K562 (cell line): ENCODE measurements around the gene KBTBD3. TPM values are rescaled to one million over a fixed set of nuclear protein-coding genes. Genes with fewer than 3 reads are reported as not detected.
A peak's percentile ranks its signal among the peaks of the same experiment; 100 is the strongest.
"Not testable (repeated sequence)": the region's sequence is repeated elsewhere in the genome, so short reads cannot be mapped to it uniquely, and the experiment has no call there.

Experiments
- ATAC-seq: fragments of 200-7000 bp; cut with Tn5 transposase; 3 replicates; pipeline ENCODE4 v1.9.1; 2020; ENCODE audit warnings: moderate library complexity
- BruUV-seq: library from RNA; stranded (reverse); fragments of 400-500 nt; replicated peaks from 2 replicates; lab custom pipeline; 2021; lab: Mats Ljungman, UMichigan
- CTCF ChIA-PET: fragments of 300-600 bp; formaldehyde crosslinking; extraction: SDS; loops from one replicate; lab custom pipeline; 2021; ENCODE audit warnings: low intra/inter-chr PET ratio; lab: Yijun Ruan, JAX
- POLR2A ChIA-PET: fragments of 300-600, 350-650 bp; sonication (Branson Sonifier 250); formaldehyde crosslinking; extraction: SDS; loops from one replicate; lab custom pipeline; 2021; ENCODE audit warnings: antibody characterized with exemption, inconsistent platforms; lab: Yijun Ruan, JAX
- DNase-seq, 4 experiments: peaks; one replicate each; pipeline versions ENCODE4 v3.0.0 to v3.0.0-alpha.2; 2011 to 2018; ENCODE audit warnings: low spot score in 3 of 4, mixed read lengths in 3 of 4; ENCODE audit errors: extremely low read depth in 1 of 4
- FAIRE-seq: peaks from 2 replicates; lab custom pipeline; 2011; peaks lifted over from hg19 to GRCh38; lab: Jason Lieb, UNC
- H2AFZ ChIP-seq: 2 replicates; pipeline ENCODE4 v1.6.0; 2011; ENCODE audit warnings: low read depth, low read length, control low read depth, inconsistent platforms
- H3K27ac ChIP-seq: fragments of 200-600 bp; 3 replicates; pipeline ENCODE4 v1.8.0; 2011; ENCODE audit warnings: low read depth, mild to moderate bottlenecking, control low read depth, inconsistent platforms, low read length, moderate library complexity, mixed read lengths; ENCODE audit errors: extremely low read depth
- H3K27me3 ChIP-seq, 2 experiments: fragments of 300-600 bp in 1 of 2; 2 replicates in 1 of 2; 3 replicates in 1 of 2; pipeline versions ENCODE4 v1.6.0 to v1.8.0; 2011; ENCODE audit warnings: inconsistent platforms in 2 of 2, low read length in 2 of 2, mild to moderate bottlenecking in 1 of 2, mixed read lengths in 1 of 2, moderate library complexity in 1 of 2; ENCODE audit not compliant: control insufficient read depth in 2 of 2, insufficient read depth in 2 of 2
- H3K36me3 ChIP-seq: fragments of 300-600 bp; 3 replicates; pipeline ENCODE4 v1.8.0; 2011; ENCODE audit warnings: mild to moderate bottlenecking, low read length, inconsistent platforms; ENCODE audit not compliant: control insufficient read depth, insufficient read depth
- H3K4me1 ChIP-seq, 2 experiments: fragments of 200-600 bp in 1 of 2; replicated peaks in 1 of 2; 2 replicates in 1 of 2; 3 replicates in 1 of 2; pipeline versions ENCODE4 v1.5.1 to v1.8.0; 2011; ENCODE audit warnings: inconsistent platforms in 2 of 2, low read length in 2 of 2, mild to moderate bottlenecking in 1 of 2, mixed read lengths in 1 of 2, moderate library complexity in 1 of 2; ENCODE audit not compliant: control insufficient read depth in 2 of 2, insufficient read depth in 2 of 2
- H3K4me2 ChIP-seq: 2 replicates; pipeline ENCODE4 v1.6.1; 2011; ENCODE audit warnings: low read length, control low read depth, inconsistent platforms, mixed read lengths; ENCODE audit not compliant: insufficient read depth
- H3K4me3 ChIP-seq: fragments of 200-600 bp; sonication (generic), shearing (Covaris generic); 2 replicates; pipeline ENCODE4 v1.5.1; 2016; ENCODE audit warnings: control low read depth, inconsistent platforms
- H3K79me2 ChIP-seq: fragments of 200-600 bp; 3 replicates; pipeline ENCODE4 v1.8.0; 2011; ENCODE audit warnings: low read length, inconsistent platforms; ENCODE audit not compliant: control insufficient read depth, insufficient read depth
- H3K9ac ChIP-seq, 2 experiments: 2 replicates each; pipeline versions ENCODE4 v1.6.0 to v1.6.1; 2011; ENCODE audit warnings: low read depth in 2 of 2, low read length in 2 of 2, control low read depth in 1 of 2, inconsistent platforms in 1 of 2, mild to moderate bottlenecking in 1 of 2, mixed read lengths in 1 of 2; ENCODE audit not compliant: insufficient read depth in 1 of 2
- H3K9me1 ChIP-seq: one replicate; pipeline ENCODE4 v1.6.0; 2011; ENCODE audit warnings: inconsistent platforms, mild to moderate bottlenecking, low read length, moderate library complexity; ENCODE audit not compliant: control insufficient read depth, insufficient read depth
- H3K9me3 ChIP-seq: replicated peaks from 2 replicates; pipeline ENCODE4 v1.5.1; 2011; ENCODE audit warnings: low read depth, low read length, inconsistent platforms; ENCODE audit not compliant: control insufficient read depth, insufficient read depth
- H4K20me1 ChIP-seq: replicated peaks from 2 replicates; pipeline ENCODE4 v1.6.1; 2011; ENCODE audit warnings: low read length, inconsistent platforms, mixed read lengths; ENCODE audit not compliant: control insufficient read depth, insufficient read depth
- ATF3 ChIP-seq, 2 experiments: fragments of 450-650 bp in 1 of 2; sonication (generic) in 1 of 2; formaldehyde crosslinking in 1 of 2; IDR thresholded peaks in 1 of 2; conservative IDR thresholded peaks in 1 of 2; 2 replicates each; pipeline versions ENCODE4 v1.6.1 to v1.8.1; 2016 to 2023; ENCODE audit warnings: mild to moderate bottlenecking in 2 of 2, moderate library complexity in 2 of 2, inconsistent platforms in 1 of 2, missing genetic modification reagents in 1 of 2
- CEBPG ChIP-seq, 3 experiments: fragments of 200-800 bp in 1 of 3; sonication (Bioruptor generic) in 1 of 3; sonication (generic) in 1 of 3; formaldehyde crosslinking in 1 of 3; IDR thresholded peaks in 2 of 3; conservative IDR thresholded peaks in 1 of 3; 2 replicates each; pipeline versions ENCODE4 v1.6.1 to v1.8.0; 2016 to 2022; ENCODE audit warnings: missing compliant biosample characterization in 2 of 3, missing genetic modification characterization in 2 of 3, mild to moderate bottlenecking in 1 of 3, missing genetic modification reagents in 1 of 3
- ZNF263 ChIP-seq: sonication (generic); formaldehyde crosslinking; IDR thresholded peaks from 2 replicates; pipeline ENCODE4 v1.8.0; 2022; ENCODE audit warnings: mild to moderate bottlenecking, missing genetic modification reagents, borderline replicate concordance
- WGBS: fragments of 100-300 bp; shearing (Covaris generic); methylation state at CpG from one replicate; pipeline ENCODE4 v1.1.6; 2016; ENCODE audit warnings: low coverage, mixed read lengths; ENCODE audit not compliant: insufficient coverage; ENCODE audit errors: missing lambda C conversion rate; 5-methylcytosine and 5-hydroxymethylcytosine counted together
- in situ Hi-C: fragments of 300-500 bp; cut with MboI; formaldehyde crosslinking; loops from 4 replicates; pipeline ENCODE4 v1.15.0; 2018; ENCODE audit warnings: inconsistent platforms, mixed read lengths
- intact Hi-C: fragments of 100-400 bp; cut with micrococcal nuclease; formaldehyde crosslinking; loops from 2 replicates; pipeline ENCODE4 v1.14.2; 2022
- polyA plus RNA-seq, 8 experiments: library from polyadenylated mRNA; depleted of rRNA in 4 of 8; stranded (reverse) in 5 of 8; unstranded in 3 of 8; fragments of >200 nt; fragmentation: Nextera tagmentation in 2 of 8; fragmentation: Illumina TruSeq in 1 of 8; extraction: Ambion mirVana in 2 of 8; extraction: Trizol in 1 of 8; gene quantifications; 2 replicates each; pipeline versions ENCODE4 v1.2.1 to v1.2.3, GENCODE V29; 2011 to 2014; ENCODE audit warnings: inconsistent platforms in 1 of 8, missing spikeins in 1 of 8
- total RNA-seq, 7 experiments: library from RNA; depleted of rRNA in 6 of 7; stranded (reverse); fragments of >200 nt in 6 of 7; fragmentation: Illumina TruSeq in 2 of 7; extraction: Trizol in 2 of 7; gene quantifications; 2 replicates each; pipeline versions ENCODE4 v1.2.1 to v1.2.3, GENCODE V29; 2011 to 2021; ENCODE audit warnings: low replicate concordance in 1 of 7

The KBTBD3 gene
- total and polyA plus RNA-seq, 9 of the 15 experiments (the other 6 are each of a cell fraction or from before 2014, with no cell fraction given): 4.2 to 31.2 (median 6.4) TPM

- in situ Hi-C loops: no loop called here
- CTCF ChIA-PET: no interaction called here
Measured at GRCh38 chr11:106059617-106060016, 17.5 kb downstream of the KBTBD3 start.

DNA sequence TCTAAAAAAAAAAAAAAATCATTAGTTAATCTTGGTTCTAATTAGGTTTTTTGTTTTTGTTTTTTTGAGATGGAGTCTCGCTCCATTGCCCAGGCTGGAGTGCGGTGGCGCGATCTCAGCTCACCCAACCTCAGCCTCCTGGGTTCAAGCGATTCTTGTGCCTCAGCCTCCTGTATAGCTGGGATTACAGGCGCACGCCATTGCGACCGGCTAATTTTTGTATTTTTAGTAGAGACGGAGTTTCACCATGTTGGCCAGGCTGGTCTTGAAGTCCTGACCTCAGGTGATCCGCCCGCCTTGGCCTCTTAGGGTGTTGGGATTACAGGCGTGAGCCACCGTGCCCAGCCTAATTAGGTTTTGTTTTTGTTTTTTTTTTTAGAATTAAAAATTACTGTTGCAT lies 18.8 kb downstream of the KBTBD3 start:
- H3K4me3 ChIP-seq, H3K27ac ChIP-seq, H3K4me1 ChIP-seq, FAIRE-seq, H3K9me3 ChIP-seq, BruUV-seq, DNase-seq, H3K36me3 ChIP-seq, POLR2A ChIA-PET, in situ Hi-C loops, H4K20me1 ChIP-seq, H3K27me3 ChIP-seq, H3K79me2 ChIP-seq, H3K9ac ChIP-seq, H2AFZ ChIP-seq, intact Hi-C loops, H3K9me1 ChIP-seq, H3K4me2 ChIP-seq, CTCF ChIA-PET, ATAC-seq: not testable (repeated sequence)
- WGBS: 83% methylated on average over 14 of the region's 14 CpGs

More at GRCh38 chr11:106059617-106060016, 17.5 kb downstream of the KBTBD3 start:
- no TSS peak for BruUV-seq
- Histone ChIP-seq H3K9me3 (no peaks in the 10 kb centered on the region), H3K4me3 (no peak overlapping the region), H3K4me2 (no peak overlapping the region), H3K36me3 (no peaks in the 10 kb centered on the region), H3K9me1 (no peaks in the 10 kb centered on the region), H2AFZ (no peak overlapping the region), H4K20me1 (no peaks in the 10 kb centered on the region), H3K27ac (no peak overlapping the region), H3K79me2 (no peaks in the 10 kb centered on the region), H3K27me3 (no peaks in the 10 kb centered on the region), H3K9ac (no peak overlapping the region), H3K4me1 (no peaks in the 10 kb centered on the region)
- WGBS: 19% methylated on average over 1 of the region's 1 CpG
- no peak for ATAC-seq
- TF ChIP-seq ATF3 (IDR thresholded peaks at IDR 0.05): peak; percentile 76
- TF ChIP-seq ATF3 (CRISPR knock-in tag; conservative IDR thresholded peaks at IDR 0.05): no peak
- TF ChIP-seq CEBPG (CRISPR knock-in tag; IDR thresholded peaks at IDR 0.05): no peak
- peak; percentile 34 to 71; a peak in 2 of 4 replicates for TF ChIP-seq CEBPG (tag; conservative IDR thresholded peaks at IDR 0.05 in 1 of 2, IDR thresholded peaks at IDR 0.05 in 1 of 2)
- TF ChIP-seq ZNF263 (CRISPR knock-in tag): no peak
- intact Hi-C loops: no loop called here
- no peak for DNase-seq
- peak; percentile 6 for FAIRE-seq
- POLR2A ChIA-PET: no interaction called here
